Muscle layer of colon (tissue), 2 donors: ENCODE measurements around the gene LSM2.
"Not testable (repeated sequence)": the region's sequence is repeated elsewhere in the genome, so short reads cannot be mapped to it uniquely, and the experiment has no call there.

Experiments
- H3K27ac ChIP-seq: one replicate; pipeline ENCODE4 v1.7.0; 2013; ENCODE audit warnings: low read depth, mild to moderate bottlenecking, low read length, moderate library complexity
- H3K27me3 ChIP-seq, 2 donors: one replicate each; pipeline ENCODE4 v1.7.0; 2013; ENCODE audit warnings: low read length in 2 of 2, mild to moderate bottlenecking in 2 of 2; ENCODE audit not compliant: insufficient read depth in 2 of 2, control insufficient read depth in 1 of 2
- H3K36me3 ChIP-seq: one replicate; pipeline ENCODE4 v1.7.0; 2013; ENCODE audit warnings: mild to moderate bottlenecking, low read length; ENCODE audit not compliant: insufficient read depth
- H3K4me1 ChIP-seq: one replicate; pipeline ENCODE4 v1.7.0; 2013; ENCODE audit warnings: mild to moderate bottlenecking, low read length; ENCODE audit not compliant: insufficient read depth
- H3K4me3 ChIP-seq, 2 donors: one replicate each; pipeline ENCODE4 v1.7.0; 2013; ENCODE audit warnings: low read length in 2 of 2, low read depth in 1 of 2, mild to moderate bottlenecking in 1 of 2, moderate library complexity in 1 of 2
- H3K9ac ChIP-seq: one replicate; pipeline ENCODE4 v1.7.0; 2013; ENCODE audit warnings: low read length
- H3K9me3 ChIP-seq: one replicate; pipeline ENCODE4 v1.7.0; 2013; ENCODE audit warnings: mild to moderate bottlenecking, low read length
- donor health status: abdominal sarcoma.
- donor health status: Adenocarcinoma of cecum.

Gene LSM2

GRCh38 chr6:31806470-31807272, at the start of gene LSM2:
LSM2 (minus strand) TSS chr6:31806966; CDS start chr6:31806757, 209 bp downstream.
- Histone ChIP-seq H3K4me3 (peak within 1 kb of the TSS; percentile 67 to 84), H3K27ac (peak within 1 kb of the TSS; percentile 95), H3K9me3 (no peaks in the 10 kb centered on the region), H3K36me3 (peaks cover 7% of the 10 kb centered on the region), H3K9ac (peak within 1 kb of the TSS; percentile 99), H3K27me3 (no peaks in the 10 kb centered on the region), H3K4me1 (peaks cover 11% of the 10 kb centered on the region)

- H3K27ac ChIP-seq, H3K4me1 ChIP-seq, H3K36me3 ChIP-seq, H3K27me3 ChIP-seq, H3K9me3 ChIP-seq, H3K9ac ChIP-seq, H3K4me3 ChIP-seq: not testable (repeated sequence)
Observed at GRCh38 chr6:31851980-31852718, 45.4 kb upstream of the LSM2 start.

GRCh38 chr6:31851485-31851832, 44.7 kb upstream of the LSM2 start:
- no peak overlapping the region for H3K27ac ChIP-seq
- H3K4me1 ChIP-seq = no peaks in the 10 kb centered on the region
- H3K9ac ChIP-seq = no peak overlapping the region
- H3K9me3 ChIP-seq = no peaks in the 10 kb centered on the region
- no peaks in the 10 kb centered on the region for H3K27me3 ChIP-seq
- H3K36me3 ChIP-seq = no peaks in the 10 kb centered on the region
- H3K4me3 ChIP-seq = no peak overlapping the region

- no peaks in the 10 kb centered on the region for H3K9me3 ChIP-seq
- no peaks in the 10 kb centered on the region for H3K4me1 ChIP-seq
- H3K36me3 ChIP-seq = no peaks in the 10 kb centered on the region
- no peak overlapping the region for H3K9ac ChIP-seq
- H3K27ac ChIP-seq = no peak overlapping the region
- H3K4me3 ChIP-seq = no peak overlapping the region
- H3K27me3 ChIP-seq = no peaks in the 10 kb centered on the region
Observed at GRCh38 chr6:31850765-31851484, 44.2 kb upstream of the LSM2 start.

- no peaks in the 10 kb centered on the region for H3K36me3 ChIP-seq
- H3K9ac ChIP-seq = no peak overlapping the region
- no peak overlapping the region for H3K4me3 ChIP-seq
- H3K27me3 ChIP-seq = no peaks in the 10 kb centered on the region
- no peak overlapping the region for H3K27ac ChIP-seq
- no peaks in the 10 kb centered on the region for H3K9me3 ChIP-seq
- no peaks in the 10 kb centered on the region for H3K4me1 ChIP-seq
Observed at GRCh38 chr6:31847276-31847978, 40.7 kb upstream of the LSM2 start.

- Histone ChIP-seq H3K27ac (no peak overlapping the region), H3K9me3 (no peaks in the 10 kb centered on the region), H3K9ac (no peak overlapping the region), H3K36me3 (peaks cover 16% of the 10 kb centered on the region), H3K4me1 (no peaks in the 10 kb centered on the region), H3K4me3 (no peak overlapping the region), H3K27me3 (no peaks in the 10 kb centered on the region)
Observed at GRCh38 chr6:31844507-31844906, 37.7 kb upstream of the LSM2 start.

- Histone ChIP-seq H3K4me3 (no peak overlapping the region), H3K27ac (no peak overlapping the region), H3K4me1 (peaks cover 11% of the 10 kb centered on the region), H3K36me3 (peaks cover 39% of the 10 kb centered on the region), H3K9me3 (no peaks in the 10 kb centered on the region), H3K27me3 (no peaks in the 10 kb centered on the region), H3K9ac (no peak overlapping the region)
Observed at GRCh38 chr6:31842053-31842452, 35.3 kb upstream of the LSM2 start.

- H3K27ac ChIP-seq, H3K9me3 ChIP-seq, H3K4me3 ChIP-seq, H3K27me3 ChIP-seq, H3K9ac ChIP-seq: not testable (repeated sequence)
- Histone ChIP-seq H3K4me1 (peaks cover 27% of the 10 kb centered on the region), H3K36me3 (peaks cover 40% of the 10 kb centered on the region)
Observed at GRCh38 chr6:31839779-31840126, 33.0 kb upstream of the LSM2 start.

- no peak overlapping the region for H3K9ac ChIP-seq
- H3K4me3 ChIP-seq = no peak overlapping the region
- no peaks in the 10 kb centered on the region for H3K9me3 ChIP-seq
- H3K36me3 ChIP-seq = peaks cover 40% of the 10 kb centered on the region
- H3K27me3 ChIP-seq = no peaks in the 10 kb centered on the region
- H3K4me1 ChIP-seq = peaks cover 27% of the 10 kb centered on the region
- H3K27ac ChIP-seq = no peak overlapping the region
Observed at GRCh38 chr6:31838968-31839367, 32.2 kb upstream of the LSM2 start.

GRCh38 chr6:31838114-31838553, 31.4 kb upstream of the LSM2 start:
- H3K27ac ChIP-seq, H3K9ac ChIP-seq, H3K27me3 ChIP-seq, H3K9me3 ChIP-seq, H3K4me3 ChIP-seq: not testable (repeated sequence)
- H3K36me3 ChIP-seq = peaks cover 40% of the 10 kb centered on the region
- H3K4me1 ChIP-seq = peaks cover 32% of the 10 kb centered on the region
